GM23248 (cell line): ENCODE results near the gene WLS.

ENCODE experiments used
- EZH2 ChIP-seq: fragments of 200-600 bp; sonication (generic); IDR thresholded peaks from 2 replicates; pipeline ENCODE4 v1.6.1; 2018; ENCODE audit warnings: antibody characterized with exemption, mild to moderate bottlenecking; ENCODE audit not compliant: insufficient read depth, poor library complexity, severe bottlenecking
- EZH2phosphoT487 ChIP-seq: fragments of 200-600 bp; sonication (generic); IDR thresholded peaks from 2 replicates; pipeline ENCODE4 v1.6.1; 2018; ENCODE audit warnings: antibody characterized with exemption, moderate library complexity, mild to moderate bottlenecking, low read depth; ENCODE audit not compliant: insufficient read depth

DNA sequence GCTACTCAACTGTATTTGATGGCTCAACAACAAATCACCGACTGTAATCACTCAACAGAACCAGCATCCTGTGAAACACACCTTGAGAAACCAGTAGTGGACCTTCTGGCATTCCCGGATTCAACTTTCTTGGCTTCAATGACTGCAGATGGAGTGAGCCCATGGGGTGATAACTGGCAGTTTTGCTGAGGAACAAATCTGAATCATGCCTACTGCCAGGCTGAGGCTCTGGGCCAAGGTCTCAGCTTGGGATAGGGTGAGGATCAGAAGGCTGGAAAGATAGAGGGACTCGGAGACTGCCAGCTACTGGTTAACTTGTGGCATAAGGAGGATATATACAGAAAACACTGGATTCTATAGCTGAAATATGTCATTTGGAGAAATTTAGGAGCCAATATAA lies 118.4 kb downstream of the WLS start:
- TF ChIP-seq EZH2 (no peak), EZH2phosphoT487 (no peak)
